Stimulated activated CD8-positive, alpha-beta memory T cell treated with anti-CD3 and anti-CD28 coated beads, Interleukin-15, amount 100 ng/mL, for 4 hours (primary cell): ENCODE data around the gene PRSS38.

ENCODE experiments used
- DNase-seq, 2 donors: peaks; one replicate each; pipeline ENCODE4 v3.0.0-alpha.2; 2020; ENCODE audit warnings: low read depth in 2 of 2

PRSS38 gene

DNA sequence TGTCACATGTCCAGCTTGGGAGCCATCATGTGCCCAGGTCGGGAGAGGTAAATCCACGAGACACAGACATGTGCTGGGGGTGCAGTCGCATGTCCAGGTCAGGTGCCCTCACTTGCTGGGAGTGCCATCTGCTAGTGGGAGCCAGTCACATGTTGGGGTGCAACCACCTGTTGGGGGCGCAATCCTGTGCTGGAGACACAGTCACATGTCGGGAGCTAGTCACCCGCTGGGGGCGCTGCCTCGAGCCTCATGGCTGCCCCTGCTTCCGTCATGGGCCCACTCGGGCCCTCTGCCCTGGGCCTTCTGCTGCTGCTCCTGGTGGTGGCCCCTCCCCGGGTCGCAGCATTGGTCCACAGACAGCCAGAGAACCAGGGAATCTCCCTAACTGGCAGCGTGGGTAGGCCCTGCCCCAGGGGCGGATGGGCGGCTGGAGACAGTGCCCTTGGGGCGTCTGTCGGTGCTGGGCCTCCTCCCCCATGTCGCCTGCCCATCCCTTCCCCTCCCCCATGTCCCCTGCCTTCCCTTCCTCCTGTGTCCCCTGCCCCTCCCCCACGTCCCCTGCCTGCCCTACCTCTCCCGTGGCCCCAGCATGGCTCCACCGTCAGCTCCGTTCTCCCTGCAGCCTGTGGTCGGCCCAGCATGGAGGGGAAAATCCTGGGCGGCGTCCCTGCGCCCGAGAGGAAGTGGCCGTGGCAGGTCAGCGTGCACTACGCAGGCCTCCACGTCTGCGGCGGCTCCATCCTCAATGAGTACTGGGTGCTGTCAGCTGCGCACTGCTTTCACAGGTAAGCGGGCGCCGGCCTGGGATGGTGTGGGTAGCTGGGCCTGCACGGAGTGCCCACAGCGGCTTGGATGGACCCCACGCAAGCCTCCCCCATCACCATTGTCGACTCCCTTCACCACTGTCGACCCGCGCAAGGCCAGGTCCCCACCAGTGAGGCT, at the start of gene PRSS38:
TSS of gene PRSS38 (plus strand) at position 208 of the 942 bp plus-strand sequence. CDS start at position 250, 42 bp downstream.
- DNase-seq, result no peak

DNA sequence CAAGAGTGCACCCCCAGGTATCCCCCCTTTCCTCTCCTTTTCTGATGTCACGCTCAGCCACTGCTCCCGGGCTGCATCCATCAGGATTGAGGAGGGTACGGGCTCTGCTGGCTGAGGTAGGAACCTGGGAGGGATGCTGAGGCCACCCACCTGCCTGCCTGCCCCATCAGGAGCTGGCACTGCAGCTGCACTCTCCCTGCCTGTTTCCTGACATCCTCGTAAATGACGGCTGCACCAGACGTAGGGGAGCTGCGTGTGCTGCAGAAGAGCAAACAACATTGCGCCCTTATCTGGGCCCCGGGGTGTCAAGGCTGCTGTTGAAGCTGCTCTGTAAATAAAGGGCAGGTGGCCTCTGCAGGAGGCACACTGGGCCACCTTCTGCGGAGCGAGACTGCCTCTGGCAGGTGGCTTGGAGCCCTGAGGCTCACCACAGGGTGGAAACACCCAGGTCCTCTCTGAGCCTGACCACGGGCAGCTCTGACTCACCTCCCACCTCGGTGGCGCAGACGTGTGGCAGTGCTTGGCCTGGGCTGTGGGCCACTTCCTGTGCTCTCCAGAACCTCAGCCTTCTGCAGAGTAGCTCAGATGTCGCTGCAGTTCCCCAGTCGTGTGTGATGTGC, 49.4 kb upstream of the PRSS38 start:
- DNase-seq, result peak; percentile 52 to 62

DNA sequence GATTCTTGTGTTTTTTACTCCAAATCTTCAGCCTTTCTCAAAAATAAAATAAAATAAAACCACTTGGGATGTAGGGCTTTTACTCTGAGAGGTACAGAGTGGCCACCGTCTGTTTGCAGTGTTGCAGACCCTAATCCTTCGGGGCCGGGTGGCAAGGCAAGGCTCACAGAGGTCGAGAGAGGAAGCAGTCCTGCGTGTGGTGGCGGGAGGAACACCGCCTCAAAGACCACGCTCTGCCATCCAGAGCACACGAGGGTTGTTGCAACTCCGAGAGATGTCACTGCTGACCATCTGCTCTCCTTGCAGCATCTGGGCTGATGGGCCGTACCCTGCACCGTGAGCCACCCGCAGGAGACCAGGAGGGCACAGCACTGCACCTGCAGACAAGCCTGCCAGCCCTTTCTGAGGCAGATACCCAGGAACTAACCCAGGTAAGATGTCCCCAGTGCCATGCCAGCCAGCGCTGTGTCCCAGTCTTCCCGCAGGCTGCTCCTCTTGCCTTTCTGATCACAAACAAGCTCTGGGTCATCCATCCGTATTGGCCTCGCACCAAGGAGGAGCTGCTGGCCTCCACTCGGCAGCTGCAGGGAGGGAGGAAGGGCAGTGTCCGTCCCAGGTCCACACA, 48.7 kb upstream of the PRSS38 start:
- no peak for DNase-seq

- DNase-seq, result no peak
Measured at GRCh38 chr1:227767401-227768124, 47.9 kb upstream of the PRSS38 start.

- no peak for DNase-seq
Measured at GRCh38 chr1:227768125-227768439, 47.4 kb upstream of the PRSS38 start.

GRCh38 chr1:227768640-227769039, 46.8 kb upstream of the PRSS38 start:
- DNase-seq, result no peak

- DNase-seq, result no peak
Measured at GRCh38 chr1:227769047-227769935, 46.2 kb upstream of the PRSS38 start.

DNA sequence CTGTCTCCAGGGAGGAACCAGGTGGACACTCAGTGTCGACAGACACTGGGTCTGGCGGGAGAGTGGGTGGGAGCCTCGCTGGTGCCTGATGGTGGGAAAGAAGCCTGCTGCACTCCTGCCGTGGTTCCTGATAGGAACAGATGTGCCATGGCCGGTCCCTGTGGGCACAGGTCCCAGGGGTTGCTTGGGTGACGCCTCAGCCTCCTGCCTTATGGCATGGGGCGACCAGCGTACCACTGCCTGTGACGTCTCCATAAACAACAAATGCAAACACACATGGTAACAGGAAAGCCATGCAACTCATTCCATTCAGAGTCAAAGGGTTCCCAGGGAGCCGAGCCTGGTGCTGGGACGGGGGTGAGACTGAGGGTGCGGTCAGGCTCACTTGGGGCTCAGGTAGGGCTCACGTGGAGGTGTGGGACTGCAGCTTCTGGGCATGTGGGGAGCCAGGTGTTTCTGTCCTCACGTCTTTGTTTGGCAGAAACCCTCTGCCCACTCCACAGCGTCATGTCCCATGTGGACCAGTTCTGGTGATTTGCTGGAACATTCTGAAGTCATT, 45.5 kb upstream of the PRSS38 start:
- DNase-seq, result no peak

DNA sequence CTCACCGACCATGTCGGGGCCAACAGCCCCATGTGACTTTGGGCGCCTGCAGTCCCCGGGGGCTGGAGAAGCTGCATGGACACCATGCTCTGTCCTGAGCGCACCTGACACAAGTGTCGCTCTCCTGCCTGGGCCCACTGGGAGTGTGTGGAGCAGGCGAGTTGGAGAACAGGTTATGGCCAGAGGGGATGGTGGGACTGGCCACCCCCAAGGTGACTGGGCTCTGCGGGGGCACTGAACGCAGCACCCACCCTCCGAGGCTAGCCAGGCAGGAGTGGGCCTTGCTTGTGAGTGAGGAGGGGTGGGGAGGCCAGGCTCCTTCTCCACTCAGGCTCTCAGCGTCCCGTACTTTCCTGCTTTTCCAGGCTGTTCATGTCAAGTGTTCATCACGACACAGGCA, 44.7 kb upstream of the PRSS38 start:
- DNase-seq, result no peak

- no peak for DNase-seq
Measured at GRCh38 chr1:227771326-227771725, 44.1 kb upstream of the PRSS38 start.

- no peak for DNase-seq
Measured at GRCh38 chr1:227771771-227772170, 43.7 kb upstream of the PRSS38 start.

- DNase-seq, result no peak
Measured at GRCh38 chr1:227773558-227773957, 41.9 kb upstream of the PRSS38 start.

DNA sequence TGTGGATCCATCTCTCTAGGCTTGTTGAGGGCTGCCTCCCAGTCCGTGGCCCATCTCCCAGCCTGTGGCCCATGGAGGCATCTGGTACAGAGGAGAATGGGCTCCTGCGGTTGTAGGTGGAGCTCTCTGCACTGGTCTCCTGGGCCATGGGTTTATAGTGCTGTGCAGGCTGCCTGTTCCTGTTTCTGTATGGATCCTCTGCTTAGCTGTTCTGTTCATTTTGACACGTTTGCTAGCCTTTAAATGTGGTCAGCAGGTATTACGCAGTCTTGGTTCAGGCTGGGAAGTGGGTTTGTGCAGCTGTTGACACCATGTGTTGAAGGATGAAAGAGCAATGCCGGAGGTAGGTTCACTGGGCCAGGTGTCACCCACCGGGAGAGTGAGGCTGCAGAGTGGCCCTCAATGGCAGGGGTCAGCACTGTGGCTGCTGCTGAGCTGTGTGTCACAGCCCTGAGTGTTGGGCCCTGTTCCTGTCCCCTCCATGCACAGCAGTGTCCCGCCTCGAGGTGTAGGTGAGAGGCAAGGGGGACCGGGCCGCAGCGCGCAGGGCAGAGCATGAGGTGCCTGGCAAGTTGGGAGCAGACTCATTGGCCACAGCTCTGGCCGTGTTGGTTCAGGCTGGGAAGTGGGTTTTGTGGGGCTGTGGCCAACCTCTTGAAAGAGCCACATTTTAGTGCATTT, 41.3 kb upstream of the PRSS38 start:
- DNase-seq, result no peak

DNA sequence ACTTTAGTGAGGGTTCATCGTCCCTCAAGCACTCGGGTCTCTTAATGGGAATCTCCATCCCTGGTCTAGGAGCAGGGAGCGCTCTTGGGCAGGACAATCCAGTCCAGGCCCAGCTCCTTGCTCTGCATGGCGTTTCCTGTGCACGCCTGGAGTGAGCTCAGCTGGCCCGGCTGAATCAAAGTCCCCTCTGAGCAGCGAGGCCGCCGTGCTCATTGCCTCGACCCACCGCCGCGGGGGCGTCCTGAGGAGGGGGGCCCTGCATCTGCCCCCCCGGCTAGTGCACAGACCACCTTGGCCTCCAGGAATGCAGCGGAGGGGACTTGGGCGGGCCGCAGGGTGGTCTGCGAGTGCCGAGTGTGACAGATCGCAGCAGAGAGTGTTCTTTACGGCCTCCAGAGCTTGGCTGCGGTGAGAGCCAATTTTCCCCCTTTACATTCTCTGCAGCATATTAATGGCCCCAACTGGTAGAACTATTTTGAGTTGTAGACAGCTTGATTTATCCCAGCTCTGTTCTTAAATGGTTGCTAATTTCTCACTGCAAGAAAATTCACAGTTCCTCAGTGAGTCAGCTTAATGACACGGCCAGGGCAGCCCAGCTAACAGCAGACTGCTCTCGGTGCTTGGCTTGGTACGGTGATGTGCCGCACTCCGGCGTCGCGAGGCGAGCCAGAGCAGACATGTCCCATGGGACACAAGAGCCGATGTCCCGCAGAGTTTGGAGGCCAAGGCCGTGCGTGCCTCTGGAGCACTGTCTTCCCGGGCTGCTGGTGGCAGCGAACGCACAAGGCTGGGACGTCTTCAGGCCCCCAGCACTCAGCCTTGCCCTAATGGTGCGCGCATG, 40.4 kb upstream of the PRSS38 start:
- DNase-seq, result no peak

GRCh38 chr1:227775841-227776240, 39.6 kb upstream of the PRSS38 start:
- DNase-seq, result no peak

DNA sequence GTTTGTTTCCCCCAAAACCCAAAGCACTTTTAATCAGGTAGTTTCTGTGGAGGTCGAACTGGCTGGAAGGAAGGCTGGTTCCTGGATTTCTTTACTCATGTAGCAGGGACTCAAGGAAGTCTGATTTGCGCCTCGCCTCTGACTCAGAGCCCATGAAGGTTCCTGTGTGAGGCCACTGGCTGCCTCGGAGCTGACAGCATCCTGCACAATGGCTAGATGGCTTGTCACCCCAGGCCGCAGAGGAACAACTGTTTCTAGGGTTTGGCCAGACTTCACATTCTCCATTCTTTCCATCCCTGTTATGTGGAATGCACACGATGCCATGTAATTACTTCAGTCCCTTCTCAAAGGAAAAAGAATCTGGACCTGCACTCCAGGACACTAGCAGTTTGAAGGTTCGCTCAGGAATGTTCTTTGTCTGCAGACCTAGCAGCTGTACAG, 39.1 kb upstream of the PRSS38 start:
- DNase-seq, result no peak

DNA sequence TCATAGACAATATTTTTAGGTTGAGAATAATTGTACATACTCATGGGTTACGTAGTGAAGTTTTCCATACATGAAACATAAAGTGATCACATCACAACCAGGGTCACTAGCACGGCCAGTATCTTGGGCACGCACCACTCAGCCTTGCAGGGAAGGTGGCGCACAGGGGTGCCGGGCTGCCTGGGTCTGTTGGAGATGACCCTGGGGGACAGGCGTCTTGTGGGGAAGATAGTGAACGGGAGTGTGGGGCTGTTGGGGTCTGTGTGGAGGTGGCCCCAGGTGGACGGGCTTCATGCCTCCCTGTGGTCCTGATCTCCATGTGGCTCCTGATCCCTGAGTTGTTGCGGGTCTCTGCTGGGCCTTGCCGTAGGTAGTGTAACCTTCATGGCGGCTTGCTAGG, 38.3 kb upstream of the PRSS38 start:
- DNase-seq, result no peak

GRCh38 chr1:227777646-227778045, 37.8 kb upstream of the PRSS38 start:
- DNase-seq, result no peak

- DNase-seq, result no peak
Measured at GRCh38 chr1:227778401-227778947, 37.0 kb upstream of the PRSS38 start.
